ENCODE measurements around the gene STARD3.
A peak's percentile ranks its signal among the peaks of the same experiment; 100 is the strongest.

The STARD3 gene

GRCh38 chr17:39660397-39661385, 23.7 kb downstream of the STARD3 start:
- DNase-seq: no peak

DNA sequence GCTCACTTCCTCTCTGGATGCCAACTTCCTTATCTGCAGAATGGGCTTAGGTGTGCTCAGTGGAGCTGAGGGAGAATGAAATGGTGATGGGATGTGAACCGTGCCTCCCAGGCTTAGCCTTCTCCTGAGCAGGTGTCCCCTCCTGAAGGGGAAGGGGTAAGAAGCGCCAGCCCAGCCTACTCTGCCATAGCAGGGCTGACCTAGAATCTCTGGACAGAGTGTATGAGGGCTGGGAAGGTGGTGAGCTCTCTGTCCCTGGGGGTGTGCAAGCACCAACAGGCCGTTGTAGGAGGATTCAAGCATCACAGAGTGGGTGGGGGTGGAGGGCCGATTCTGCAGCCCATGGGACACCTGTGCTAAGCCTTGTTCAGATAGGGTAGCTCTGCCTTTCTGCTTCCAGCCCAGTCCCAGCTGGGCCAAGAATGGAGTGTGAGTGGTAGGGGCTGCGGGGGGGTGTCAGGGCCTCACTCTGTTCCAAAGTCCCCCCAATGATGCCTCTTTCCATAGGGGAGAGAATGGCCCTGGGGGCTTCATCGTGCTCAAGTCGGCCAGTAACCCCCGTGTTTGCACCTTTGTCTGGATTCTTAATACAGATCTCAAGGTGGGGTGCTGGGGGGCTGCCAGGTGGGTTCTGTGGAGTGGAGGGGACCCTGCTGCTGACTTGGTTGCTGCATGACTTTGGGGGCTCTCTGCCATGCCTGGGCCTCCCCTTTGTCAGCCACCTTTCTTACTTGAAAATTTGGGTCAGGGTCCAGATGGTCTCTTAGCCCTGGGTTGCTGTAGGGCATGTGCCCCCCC, 25.0 kb downstream of the STARD3 start:
- DNase-seq: no peak

GRCh38 chr17:39662551-39663339, 25.8 kb downstream of the STARD3 start:
- no peak for DNase-seq

DNA sequence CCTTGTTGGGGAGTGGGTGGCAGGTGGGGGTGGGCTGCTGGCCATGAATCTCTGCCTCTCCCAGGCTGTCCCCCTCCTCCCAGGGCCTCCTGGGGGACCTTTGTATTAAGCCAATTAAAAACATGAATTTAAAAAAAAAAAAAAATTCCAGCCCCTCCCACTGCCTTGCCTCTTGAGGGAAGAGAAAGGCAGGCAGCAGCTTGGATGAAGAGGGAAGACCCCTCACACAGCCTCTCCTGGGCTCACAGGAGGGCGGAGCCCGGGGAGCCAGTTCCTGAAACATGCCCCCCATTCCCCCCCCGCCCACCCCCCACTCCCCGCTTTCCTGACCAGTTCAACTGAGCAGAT, 26.4 kb downstream of the STARD3 start:
- no peak for DNase-seq

- DNase-seq: no peak
These were observed 27.0 kb downstream of the STARD3 start for GRCh38 chr17:39663688-39664580.

DNA sequence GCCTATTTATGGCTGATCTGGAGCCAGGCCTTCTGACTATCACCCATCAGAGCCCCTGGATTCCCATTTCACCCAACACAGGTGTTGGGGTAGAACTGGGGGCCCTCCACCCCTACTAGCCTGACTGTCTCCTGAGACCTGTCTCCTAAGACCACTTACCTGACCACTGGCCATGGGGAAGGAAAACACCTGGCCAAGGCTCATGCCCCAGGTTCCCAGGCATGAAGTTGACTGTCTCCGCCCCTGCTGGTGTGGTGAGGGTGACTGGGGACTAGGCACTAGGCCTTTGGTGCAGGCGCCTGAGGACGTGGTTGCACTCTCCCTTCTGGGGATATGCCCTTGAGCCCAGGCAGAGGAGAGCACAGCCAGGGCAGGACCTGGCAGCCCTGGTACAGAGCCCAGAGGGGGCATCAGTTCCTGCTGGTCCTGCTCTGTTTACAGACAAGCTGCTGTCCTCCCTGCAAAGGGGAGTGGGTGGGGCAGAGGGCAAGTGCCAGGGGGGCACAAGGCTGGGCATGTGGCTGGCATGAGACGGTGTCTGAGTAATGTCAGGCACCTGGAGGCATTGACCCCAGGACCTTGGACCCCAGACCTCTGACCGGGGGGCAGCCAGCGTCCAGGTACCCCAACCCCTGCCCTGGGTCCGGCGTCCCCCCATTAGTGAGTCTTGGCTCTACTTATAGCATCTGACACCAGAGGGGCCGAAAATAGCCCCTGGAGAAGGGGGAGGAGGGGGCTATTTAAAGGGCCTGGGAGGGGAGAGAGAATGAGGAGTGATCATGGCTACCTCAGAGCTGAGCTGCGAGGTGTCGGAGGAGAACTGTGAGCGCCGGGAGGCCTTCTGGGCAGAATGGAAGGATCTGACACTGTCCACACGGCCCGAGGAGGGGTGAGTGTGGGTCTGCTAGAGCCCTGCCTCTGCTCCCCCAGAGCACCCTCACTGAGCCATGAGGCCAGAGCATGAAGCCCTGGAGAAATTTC, 27.9 kb downstream of the STARD3 start, which contains the start of gene TCAP:
Gene TCAP (plus strand): TSS at position 769 of the 981 bp plus-strand sequence. CDS start 11 bp downstream, at position 780.
- DNase-seq: no peak

GRCh38 chr17:39665642-39666224, 28.8 kb downstream of the STARD3 start:
- peak; percentile 51 for DNase-seq

DNA sequence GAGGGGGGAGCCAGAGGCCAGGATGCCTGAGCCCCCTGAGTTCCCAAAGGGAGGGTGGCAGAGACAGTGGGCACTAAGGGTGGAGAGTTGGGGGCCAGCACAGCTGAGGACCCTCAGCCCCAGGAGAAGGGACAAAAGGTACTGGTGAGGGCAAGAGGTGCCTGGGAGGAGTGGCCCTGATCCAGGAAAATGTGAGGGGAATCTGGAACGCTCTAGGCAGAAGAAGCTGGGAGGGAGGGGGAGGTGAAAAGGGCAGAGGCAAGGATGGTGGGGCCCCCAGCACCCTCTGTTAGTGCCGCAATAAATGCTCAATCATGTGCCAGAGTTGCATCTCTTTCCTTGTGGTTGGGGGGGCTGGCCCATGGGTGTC, 29.3 kb downstream of the STARD3 start:
- DNase-seq: no peak

- peak; percentile 47 for DNase-seq
These were observed 29.8 kb downstream of the STARD3 start for GRCh38 chr17:39666601-39667261.

GRCh38 chr17:39667262-39667944, 30.5 kb downstream of the STARD3 start:
- peak; percentile 57 for DNase-seq

GRCh38 chr17:39667945-39668924, 31.3 kb downstream of the STARD3 start, which contains the start of gene PNMT:
PNMT (plus strand) TSS chr17:39668453; CDS start chr17:39668476, 23 bp downstream.
- peak; percentile 82 for DNase-seq

DNA sequence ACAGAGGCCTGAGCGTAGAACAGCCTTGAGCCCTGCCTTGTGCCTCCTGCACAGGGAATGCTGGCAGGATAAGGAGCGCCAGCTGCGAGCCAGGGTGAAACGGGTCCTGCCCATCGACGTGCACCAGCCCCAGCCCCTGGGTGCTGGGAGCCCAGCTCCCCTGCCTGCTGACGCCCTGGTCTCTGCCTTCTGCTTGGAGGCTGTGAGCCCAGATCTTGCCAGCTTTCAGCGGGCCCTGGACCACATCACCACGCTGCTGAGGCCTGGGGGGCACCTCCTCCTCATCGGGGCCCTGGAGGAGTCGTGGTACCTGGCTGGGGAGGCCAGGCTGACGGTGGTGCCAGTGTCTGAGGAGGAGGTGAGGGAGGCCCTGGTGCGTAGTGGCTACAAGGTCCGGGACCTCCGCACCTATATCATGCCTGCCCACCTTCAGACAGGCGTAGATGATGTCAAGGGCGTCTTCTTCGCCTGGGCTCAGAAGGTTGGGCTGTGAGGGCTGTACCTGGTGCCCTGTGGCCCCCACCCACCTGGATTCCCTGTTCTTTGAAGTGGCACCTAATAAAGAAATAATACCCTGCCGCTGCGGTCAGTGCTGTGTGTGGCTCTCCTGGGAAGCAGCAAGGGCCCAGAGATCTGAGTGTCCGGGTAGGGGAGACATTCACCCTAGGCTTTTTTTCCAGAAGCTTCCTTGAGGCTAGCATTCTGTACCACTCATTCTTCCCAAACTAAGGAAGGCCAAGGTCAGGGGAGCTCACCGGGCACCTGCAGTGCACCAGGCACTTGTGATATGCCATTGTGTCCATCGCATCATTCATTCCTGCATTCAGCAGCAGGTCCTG, 33.2 kb downstream of the STARD3 start:
- no peak for DNase-seq

- no peak for DNase-seq
These were observed 33.8 kb downstream of the STARD3 start for GRCh38 chr17:39670746-39671145.

DNA sequence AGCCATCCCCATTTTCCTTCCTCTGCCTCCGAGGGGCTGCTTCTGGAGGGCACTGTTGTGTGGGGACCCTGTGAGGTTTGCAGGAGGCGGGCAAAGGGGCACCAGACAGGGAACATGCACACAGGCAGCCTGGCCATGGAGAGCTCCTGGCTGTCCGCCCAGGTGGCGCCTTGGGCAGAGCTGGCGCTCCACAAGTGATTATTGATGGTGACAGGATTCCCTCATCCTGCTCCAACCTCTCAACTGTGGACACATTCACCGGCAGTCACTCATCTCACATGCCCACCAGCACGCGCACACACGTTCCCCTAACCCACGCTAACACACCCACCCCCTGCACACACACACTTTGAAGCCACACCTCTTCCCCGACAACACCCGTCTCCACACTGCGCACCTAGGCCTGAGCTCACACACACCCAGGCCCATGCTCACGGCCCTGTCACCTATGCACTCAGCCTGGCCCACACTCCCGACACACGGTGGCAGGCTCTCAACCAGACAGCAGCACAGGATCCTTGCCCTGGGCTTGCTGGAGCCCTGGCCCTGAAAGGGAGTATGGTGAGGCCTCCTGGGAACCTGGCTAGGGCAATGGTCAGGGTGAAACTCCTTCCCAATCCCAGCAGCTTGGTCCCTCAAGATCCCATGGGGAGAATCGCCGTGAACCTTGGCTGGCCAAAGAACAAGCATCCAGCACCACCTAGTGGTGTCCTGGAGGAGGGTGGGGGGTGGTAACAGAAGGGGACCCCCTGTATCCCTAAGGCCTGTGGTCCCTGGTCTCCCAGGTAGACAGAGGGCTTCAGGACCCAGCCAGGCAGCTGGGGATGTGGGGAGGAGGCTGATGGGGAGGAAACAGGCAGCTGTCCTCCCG, 34.9 kb downstream of the STARD3 start:
- peak; percentile 65 for DNase-seq

GRCh38 chr17:39672522-39673334, 35.8 kb downstream of the STARD3 start:
- no peak for DNase-seq

All from retina (tissue), 1 donor.